Daoy (cell line): ENCODE results near the gene SLC6A3. TPM values are rescaled to one million over a fixed set of nuclear protein-coding genes. Genes with fewer than 3 reads are reported as not detected.

ENCODE experiments used
- DNase-seq: peaks from one replicate; pipeline ENCODE4 v3.0.0-alpha.2; 2015; ENCODE audit warnings: low read depth
- total RNA-seq: library from RNA; depleted of rRNA; stranded (reverse); fragments of >200 nt; shearing (Covaris generic); gene quantifications from 2 replicates; pipeline ENCODE4 v1.2.3, GENCODE V29; 2014; rRNA removed

SLC6A3 gene
- total RNA-seq, 1 experiment from 2014 or later, result not detected

DNA sequence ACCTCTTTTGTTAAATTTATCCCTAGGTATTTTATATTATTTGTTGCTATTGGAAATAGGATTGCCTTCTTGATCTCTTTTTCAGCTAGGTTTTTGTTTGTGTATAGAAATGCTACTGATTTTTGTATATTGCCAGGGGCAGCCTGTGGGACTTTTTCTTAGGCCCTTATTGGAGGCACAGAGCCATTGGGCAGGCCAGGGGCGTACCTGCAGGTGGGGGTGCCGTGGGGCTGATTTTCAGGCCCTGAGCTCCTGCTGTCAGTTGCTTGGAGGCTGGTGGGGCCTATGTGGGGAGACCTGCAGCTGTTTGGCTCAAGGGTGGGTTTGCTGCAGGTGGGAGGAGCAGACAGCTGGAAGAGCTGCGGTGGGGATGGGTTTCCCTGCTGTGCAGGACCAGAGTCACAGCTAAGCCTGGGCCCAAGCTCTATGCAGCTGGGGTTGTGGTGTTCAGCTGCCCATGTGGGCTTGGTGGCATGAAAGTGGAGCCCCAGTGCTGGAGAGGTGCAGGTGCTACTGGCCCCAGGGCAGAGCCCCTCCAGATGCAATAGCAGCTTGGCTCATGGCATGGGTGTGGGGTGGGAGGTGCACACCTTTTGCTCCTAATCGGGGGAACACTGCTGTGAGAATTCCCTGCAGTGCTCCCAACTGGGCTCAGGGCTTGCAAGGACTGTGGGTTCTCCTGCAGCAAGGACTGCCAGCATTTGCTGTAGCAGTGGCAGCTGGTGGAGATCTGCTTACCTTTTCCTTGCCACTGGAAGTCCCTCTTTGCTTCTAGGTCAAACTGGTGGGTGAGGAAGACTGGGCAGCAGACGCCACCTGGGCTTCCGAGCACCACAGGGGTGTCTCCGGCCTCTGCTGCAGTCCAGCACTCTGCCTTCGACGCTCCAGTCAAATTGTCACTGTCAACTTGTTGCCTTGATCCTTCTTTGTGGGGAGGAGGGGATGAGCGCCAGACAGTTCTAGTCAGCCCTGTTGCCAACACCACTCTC is 92.7 kb downstream of the SLC6A3 start:
- no peak for DNase-seq

GRCh38 chr5:1351156-1351555 is 94.1 kb downstream of the SLC6A3 start:
- DNase-seq, result no peak

DNA sequence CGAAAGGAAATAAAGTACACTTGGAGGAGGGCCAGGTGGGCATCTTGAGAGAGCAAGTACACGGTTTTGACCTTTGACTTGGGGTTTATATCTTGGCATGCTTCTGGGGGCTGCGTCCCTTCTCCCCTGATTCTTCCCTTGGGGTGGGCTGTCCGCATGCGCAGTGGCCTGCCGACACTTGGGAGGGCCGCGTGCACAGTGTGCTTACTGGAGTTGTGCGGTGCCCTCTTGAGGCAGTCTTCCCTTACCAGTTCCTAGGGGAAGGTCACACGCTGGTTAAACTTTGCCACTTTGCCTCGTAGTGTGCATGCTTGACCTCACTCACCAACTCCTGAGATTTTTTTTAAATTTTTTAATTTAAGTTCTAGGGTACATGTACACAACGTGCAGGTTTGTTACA is 96.0 kb downstream of the SLC6A3 start:
- no peak for DNase-seq

DNA sequence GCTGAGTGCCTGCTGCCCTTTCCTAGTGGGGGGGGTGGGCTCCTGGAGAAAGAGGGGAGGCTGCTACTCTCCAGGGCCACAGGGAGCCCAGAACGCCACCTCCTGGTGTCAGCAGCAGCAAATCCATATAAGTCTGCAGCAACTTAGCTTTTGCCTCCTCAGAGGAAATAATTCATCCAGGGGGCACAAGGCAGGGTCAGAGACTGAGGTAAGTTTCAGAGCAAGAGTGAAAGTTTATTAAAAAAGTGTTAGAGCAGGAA is 96.3 kb downstream of the SLC6A3 start:
- no peak for DNase-seq

GRCh38 chr5:1347571-1347970 is 97.7 kb downstream of the SLC6A3 start:
- DNase-seq, result no peak

DNA sequence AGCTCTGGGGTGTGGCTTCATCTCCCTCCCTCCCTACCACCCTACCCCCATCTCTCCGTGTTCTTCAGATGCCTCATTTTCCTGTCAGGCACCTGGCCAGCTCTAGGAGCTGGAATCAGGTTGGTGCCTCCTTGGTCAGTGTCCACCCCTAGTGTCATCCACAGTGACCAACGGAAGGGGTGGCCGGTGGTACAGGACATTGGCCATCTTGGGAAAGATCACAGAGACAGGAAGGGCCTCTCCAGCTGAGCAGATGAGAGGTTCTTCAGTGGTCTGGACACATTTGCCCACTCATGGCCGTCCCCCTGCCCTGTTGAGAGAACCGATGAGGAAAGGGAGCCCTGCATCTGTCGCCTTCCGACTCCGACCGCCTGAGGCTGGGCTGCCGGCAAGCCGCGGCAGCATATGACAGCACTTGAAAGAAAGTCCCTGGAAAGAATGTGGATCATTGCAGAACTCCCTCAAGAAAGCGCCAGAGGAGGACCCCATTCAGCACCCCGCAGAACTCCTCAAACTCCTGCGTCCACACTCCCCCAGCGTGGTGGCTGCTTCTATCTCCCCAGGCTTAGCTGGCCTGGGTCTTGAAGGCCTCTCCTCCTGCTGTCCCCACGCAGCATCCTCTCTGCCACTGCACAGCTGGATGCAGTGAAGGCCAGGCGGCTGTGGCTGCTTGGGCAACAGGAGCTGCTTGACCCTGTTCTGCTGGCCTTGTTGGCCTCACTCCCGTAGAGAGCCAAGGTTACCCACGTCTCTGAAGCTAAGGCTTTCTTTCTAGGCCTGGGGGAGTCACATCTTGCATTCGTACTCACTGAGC is 98.4 kb downstream of the SLC6A3 start:
- no peak for DNase-seq

GRCh38 chr5:1345876-1346626 is 99.2 kb downstream of the SLC6A3 start:
- DNase-seq, result no peak

DNA sequence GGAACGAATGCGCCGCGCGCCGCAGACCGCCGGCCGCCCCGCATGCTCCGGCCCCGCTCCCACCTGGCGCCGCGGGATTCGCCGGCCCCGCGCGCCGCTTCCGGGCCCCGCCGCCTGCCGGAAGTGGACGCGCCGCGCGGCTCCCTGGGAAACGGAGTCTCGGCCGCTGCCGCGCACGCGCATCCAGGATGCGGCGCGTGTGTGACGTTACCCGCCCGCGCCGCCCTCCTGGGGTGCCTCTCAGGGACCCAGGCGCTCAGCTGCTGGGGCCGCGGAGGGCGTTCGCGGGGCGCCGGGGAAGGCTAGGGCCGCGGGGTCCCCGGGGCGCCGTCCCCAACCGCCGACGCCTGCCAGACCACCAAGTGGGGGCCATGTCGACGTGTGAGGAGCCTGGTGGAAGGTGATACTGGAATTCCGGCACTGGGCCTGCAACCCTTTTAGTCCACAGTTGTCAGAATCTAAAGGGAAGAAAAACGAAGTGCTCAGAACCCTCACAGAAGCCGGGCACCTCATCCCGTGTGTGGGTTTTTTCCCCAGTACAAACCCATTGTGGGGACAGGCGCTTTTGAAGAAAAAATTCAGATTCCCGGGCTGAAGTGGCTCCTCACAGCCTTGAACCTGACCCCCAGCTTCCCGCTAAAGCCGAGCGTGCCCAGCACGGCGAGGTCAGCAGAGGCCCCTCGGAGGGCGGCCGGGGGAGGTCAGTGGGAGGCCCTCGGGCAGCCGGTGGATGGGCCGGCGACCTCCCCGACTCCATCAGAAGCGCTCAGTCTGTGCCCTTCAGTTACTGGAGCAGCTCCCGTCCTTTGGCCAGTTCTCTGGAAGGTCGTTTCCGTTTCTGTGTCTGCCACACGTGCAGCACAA is 100.0 kb downstream of the SLC6A3 start, which contains the start of gene CLPTM1L:
Gene CLPTM1L (minus strand): TSS at position 125 of the 864 bp plus-strand sequence. CDS start 258 bp downstream, outside the sequence.
- peak; percentile 90 for DNase-seq

DNA sequence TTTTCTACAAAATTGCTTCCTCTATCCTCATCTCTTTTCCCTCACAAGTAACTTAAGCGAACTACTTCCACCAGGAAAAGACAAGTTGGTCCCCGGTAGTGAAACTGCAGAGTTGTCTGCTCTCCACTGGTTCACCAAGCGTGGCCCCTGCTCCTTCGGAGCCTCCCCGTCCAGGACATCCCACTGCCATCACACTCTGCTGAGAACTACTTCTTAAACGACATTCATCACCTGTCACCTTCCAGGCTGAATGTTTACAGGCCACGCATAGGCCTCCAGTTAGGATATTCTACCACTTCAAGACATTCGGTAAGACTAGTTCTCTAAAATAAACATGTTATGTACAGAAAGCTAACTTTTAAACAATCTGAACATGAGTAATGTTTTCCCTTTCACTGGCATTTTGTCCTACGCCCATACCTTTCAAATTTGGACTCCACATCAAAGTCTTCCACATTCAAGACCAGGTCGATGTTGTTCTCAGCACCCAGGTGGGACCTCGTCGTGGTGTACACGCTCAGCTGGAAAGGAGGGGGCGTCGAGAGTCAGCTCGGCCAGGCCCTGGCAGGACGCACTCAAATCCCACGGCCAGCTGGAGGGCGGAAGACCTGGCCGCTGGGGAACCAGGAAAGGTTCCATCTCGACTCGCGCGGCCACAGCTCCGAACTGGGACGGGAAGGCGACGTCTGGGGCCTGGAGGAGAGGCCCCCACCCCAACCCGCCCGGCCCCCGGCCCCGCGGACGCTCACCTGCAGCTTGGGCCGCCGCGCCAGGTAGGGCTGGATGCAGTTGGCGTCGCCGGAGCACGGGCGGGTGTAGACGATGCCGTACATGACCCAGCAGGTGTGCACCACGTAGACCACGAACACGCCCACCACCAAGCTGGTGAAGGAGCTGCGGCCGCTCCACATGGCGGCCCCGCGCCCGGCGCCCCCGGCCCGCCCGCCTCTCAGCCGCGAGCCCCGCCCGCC is 101.0 kb downstream of the SLC6A3 start:
- peak; percentile 21 for DNase-seq

DNA sequence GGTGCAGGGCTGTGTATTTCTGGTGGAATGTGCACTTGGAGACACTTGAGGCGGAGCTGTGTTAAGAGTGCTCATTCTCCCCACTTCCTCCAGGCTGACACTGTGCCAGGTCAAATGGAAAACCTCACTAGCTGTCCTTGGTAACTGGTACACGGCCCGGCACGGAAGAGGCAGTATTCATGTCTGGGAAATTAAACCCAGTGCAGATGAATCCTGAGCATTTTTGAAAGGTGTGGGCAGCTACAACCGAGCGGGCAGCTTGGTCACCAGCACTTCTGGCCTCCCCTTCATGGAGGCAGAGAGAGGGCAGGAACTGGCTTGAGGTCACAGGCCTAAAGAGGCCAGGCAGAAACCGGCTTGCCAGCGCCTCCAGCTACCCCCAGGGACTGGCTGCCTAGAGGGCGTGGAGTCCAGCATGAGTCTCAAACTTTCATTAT is 101.9 kb downstream of the SLC6A3 start:
- no peak for DNase-seq

Other genes starting within 250 kb of the SLC6A3 start
- not detected in 2 replicates for gene SLC6A19, start 243.8 kb downstream of the SLC6A3 start, total RNA-seq
- not detected in 2 replicates for gene SLC6A18, start 220.1 kb downstream of the SLC6A3 start, total RNA-seq
- gene TERT, start 150.4 kb downstream of the SLC6A3 start, total RNA-seq, result 3.9 and 8.8 TPM in 2 replicates
- gene CLPTM1L, start 100.3 kb downstream of the SLC6A3 start, total RNA-seq, result 176 and 204 TPM in 2 replicates
- gene LPCAT1, start 78.5 kb upstream of the SLC6A3 start, total RNA-seq, result 20.9 and 22.6 TPM in 2 replicates